Measurements from ENCODE around the gene ARL4D.
"Not testable (repeated sequence)": the region's sequence is repeated elsewhere in the genome, so short reads cannot be mapped to it uniquely, and the experiment has no call there.

Gene ARL4D, protein sequence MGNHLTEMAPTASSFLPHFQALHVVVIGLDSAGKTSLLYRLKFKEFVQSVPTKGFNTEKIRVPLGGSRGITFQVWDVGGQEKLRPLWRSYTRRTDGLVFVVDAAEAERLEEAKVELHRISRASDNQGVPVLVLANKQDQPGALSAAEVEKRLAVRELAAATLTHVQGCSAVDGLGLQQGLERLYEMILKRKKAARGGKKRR

GRCh38 chr17:43398724-43399595 is at the start of gene ARL4D:
Gene ARL4D (plus strand): TSS chr17:43398993. CDS start chr17:43399733, 740 bp downstream.
- ATAC-seq = peak; percentile 83 to 91

DNA sequence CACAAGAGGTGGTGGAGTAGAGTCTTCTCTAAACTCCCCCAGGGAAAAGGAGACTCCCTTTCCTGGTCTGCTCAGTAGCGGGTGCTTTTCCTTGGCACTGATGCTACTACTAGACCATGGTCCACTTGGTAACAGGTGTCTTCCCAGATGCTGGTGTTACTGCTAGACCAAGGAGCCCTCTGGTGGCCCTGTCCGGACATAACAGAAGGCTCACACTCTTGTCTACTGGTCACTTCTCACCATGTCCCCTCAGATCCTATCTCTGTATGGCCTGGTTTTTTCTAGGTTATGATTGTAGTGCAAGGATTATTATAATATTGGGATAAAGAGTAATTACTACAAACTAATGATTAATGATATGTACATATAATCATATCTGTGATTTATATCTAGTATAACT is 49.7 kb upstream of the ARL4D start:
- no peak for ATAC-seq

- peak in 1 of 2 donors; percentile 28 for ATAC-seq
Measured at GRCh38 chr17:43350888-43351361, 47.9 kb upstream of the ARL4D start.

- ATAC-seq = peak; percentile 86 to 90
Measured at GRCh38 chr17:43351691-43352090, 47.1 kb upstream of the ARL4D start.

GRCh38 chr17:43352579-43353331 is 46.0 kb upstream of the ARL4D start:
- no peak for ATAC-seq

DNA sequence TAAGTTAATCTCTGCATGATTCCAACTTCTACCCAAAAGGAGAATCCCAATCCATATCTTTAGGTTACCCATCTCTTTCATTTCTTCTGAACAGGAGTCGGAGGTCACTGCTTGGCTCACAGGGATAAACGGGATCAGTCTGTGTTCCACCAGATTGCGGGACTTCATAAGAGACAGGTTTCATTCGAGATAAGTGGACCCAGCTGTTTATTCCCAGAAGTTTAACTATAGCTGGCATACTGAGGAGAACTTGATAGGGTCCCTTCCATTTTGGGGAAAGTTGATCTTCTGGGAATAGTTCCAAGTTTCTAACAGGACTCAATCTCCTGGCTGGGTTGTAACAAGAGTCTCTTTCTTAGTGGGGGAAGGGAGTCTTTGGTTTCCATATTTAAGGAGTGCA is 45.4 kb upstream of the ARL4D start:
- no peak for ATAC-seq

DNA sequence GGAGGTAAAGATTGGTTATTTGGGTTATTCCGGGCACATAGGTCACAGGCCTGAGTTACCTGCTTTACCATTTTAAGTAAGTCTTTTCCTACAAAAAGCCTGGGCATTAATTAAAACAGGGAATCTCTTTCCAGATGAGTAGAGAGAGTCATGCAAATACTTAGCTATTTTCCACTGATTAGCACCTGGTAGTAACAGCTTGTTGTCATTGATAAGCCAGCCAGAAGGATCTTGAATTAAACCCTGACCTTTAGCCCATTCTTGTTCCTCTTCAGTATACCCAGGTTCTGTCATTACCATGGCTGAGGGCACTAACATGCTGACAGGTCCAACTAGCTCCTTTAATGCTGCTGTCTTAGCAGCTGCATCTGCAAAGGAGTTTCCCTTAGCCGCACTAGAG is 44.4 kb upstream of the ARL4D start:
- ATAC-seq = no peak

GRCh38 chr17:43356450-43356849 is 42.3 kb upstream of the ARL4D start:
- ATAC-seq = no peak

DNA sequence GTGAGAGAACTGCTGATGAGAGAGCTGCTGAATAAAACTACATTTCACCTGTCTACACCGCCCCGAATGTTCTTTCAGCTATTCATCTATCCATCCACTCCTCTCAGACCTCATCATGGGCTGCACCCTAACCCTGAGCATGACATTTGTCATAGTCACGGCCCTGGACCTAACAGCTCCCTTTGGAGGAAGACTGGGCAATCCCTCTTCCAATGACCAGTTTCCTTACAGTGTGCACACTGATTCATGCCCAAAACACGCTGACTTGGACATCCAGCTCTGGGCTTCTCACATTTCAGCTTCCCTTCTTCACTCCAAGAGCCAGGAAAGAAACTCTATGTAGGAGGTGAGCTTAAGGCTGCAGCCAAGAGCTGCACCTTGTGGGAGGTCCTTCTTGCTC is 41.8 kb upstream of the ARL4D start:
- no peak for ATAC-seq

DNA sequence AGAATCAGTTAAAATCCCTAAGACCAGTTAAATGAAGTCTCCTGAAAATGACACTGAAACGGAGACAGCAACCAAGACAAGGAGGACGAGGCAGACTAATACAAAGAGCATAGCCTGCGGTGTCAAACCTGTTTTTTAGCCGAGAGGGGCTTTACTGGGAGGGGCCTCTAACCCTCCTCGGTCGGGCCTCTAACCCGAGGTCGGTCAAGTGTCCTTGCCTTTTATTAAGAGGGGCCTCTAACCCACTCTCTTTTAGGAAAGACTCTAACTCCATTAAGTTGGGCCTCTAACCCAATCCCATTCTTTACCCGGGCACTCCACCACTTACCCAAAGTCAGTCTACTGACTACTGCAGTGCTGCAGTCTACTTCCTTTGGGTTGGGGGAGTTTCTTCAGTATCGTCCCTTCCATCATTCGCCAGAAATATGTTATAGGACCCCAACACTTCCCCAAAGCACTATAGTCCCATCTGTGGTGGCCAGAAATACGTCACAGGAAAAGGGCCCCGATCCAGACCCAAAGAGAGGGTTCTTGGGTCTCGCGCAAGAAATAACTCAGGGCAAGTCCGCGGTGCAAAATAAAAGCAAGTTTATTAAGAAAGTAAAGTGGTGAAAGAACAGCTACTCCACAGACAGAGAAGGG is 39.2 kb upstream of the ARL4D start:
- no peak for ATAC-seq

- peak; percentile 55 to 63 for ATAC-seq
Measured at GRCh38 chr17:43360376-43360738, 38.4 kb upstream of the ARL4D start.

- peak; percentile 81 to 87 for ATAC-seq
Measured at GRCh38 chr17:43360739-43361505, 37.9 kb upstream of the ARL4D start.

DNA sequence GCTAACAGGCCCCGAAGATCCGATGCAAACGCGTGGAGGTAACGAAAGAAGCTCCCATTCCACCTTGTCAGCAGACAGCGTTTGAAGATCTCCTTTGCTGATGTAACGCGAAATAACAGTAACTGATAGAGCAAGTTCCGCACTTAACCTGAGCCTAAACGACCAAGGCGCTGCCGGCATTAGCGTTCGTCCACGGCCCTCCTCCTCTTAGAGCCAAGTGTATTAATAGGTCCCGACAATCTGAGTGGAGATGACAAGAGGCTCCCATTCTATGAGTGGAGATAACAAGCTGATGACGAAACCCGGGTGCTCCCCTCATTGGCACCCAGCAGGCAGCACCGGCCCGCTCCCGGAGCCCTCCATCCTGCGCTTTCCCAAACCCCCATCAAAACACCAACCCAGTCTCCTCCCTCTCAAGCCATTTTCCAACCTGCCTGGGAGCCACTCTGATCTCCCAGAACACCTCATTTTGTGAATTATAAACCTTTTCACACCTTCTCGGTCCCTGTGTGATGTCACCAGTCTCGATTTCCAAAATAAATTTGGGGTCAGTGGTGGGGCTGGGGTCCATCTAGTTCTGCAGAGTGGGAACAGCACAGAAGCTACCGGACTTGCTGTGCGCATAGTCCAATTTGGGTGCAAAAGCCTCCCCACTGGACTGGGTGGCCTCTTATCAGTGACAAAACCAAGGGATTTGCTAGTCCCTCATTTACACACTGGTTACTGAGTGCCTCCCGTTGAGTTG is 35.4 kb upstream of the ARL4D start:
- no peak for ATAC-seq

DNA sequence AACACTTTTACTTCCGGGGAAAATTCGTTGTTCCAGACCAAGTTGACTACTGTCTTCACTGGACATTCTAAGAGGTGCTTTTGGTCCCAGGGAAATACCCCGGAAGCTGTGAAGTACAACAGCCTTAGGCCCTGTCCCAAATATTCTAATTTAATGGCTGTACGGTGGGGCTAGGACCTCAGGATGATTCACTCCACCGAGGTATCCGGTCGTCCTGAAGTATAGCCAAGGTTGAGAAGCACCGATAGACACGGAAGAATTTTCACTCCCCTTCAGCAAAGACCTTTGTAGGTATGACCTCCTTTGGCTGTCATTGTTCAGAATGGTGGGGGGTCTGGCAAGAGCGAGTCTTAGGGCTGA is 34.9 kb upstream of the ARL4D start:
- no peak for ATAC-seq

DNA sequence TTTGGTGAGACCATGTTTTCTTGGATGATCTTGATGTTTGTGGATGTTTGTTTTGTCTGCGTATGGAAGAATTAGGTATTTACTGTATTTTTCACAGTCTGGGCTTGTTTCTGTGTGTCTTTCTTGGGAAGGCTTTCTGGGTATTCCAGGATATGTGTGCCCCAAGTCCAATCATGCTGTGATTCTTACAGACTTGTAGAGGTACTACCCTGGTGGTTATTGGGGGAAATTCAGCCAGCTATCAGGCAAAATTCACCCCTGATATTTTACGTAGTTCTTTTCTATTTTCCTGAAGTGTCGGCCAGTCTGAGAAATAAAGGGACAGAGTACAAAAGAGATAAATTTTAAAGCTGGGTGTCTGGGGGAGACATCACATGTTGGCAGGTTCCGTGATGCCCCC is 33.4 kb upstream of the ARL4D start:
- no peak for ATAC-seq

GRCh38 chr17:43365921-43366320 is 32.9 kb upstream of the ARL4D start:
- ATAC-seq = not testable (repeated sequence)

- ATAC-seq = no peak
Measured at GRCh38 chr17:43366891-43367736, 31.7 kb upstream of the ARL4D start.

DNA sequence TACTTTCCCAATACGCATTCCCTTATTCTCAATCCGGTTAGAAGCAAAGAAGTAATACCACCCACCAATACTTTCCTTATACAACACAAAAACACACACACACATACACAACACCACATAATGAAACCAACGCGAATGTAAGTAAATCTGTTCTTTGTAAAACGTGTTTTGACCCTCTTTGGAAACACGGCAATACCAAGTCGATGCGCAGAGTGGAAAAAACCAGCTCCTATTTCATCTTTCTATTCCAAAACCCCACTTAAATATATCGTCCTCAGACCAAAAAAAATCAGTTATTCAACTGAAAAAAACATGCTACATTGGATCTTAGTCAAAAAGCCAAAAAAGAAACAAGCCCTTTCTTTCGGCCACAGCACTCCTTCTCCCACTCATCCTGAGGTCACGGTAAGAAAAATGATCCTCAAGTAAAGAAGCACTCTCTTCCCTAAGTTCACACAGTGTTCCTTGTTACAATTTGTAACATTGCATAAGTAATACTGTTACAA is 31.0 kb upstream of the ARL4D start:
- peak; percentile 75 to 78 for ATAC-seq

- ATAC-seq = peak; percentile 31 to 36
Measured at GRCh38 chr17:43368740-43369506, 29.9 kb upstream of the ARL4D start.
